OCI-LY1 (cell line): ENCODE results near the gene FAM114A1.
"Not testable (repeated sequence)": the region's sequence is repeated elsewhere in the genome, so short reads cannot be mapped to it uniquely, and the experiment has no call there.

Experiments used
- H2AFZ ChIP-seq: fragments of 200-600 bp; sonication (generic), shearing (Covaris generic); 2 replicates; pipeline ENCODE4 v1.6.0; 2014; ENCODE audit warnings: antibody characterized with exemption, mild to moderate bottlenecking, low read length
- H3F3A ChIP-seq: fragments of 200-600 bp; sonication (generic), shearing (Covaris generic); 2 replicates; pipeline ENCODE4 v1.6.0; 2014; ENCODE audit warnings: mild to moderate bottlenecking, antibody characterized with exemption, low read length, moderate library complexity; ENCODE audit not compliant: insufficient read depth
- H3K27ac ChIP-seq: fragments of 200-600 bp; sonication (generic); 2 replicates; pipeline ENCODE4 v1.5.1; 2014; ENCODE audit warnings: low read length, mixed run types, mild to moderate bottlenecking, low read depth; ENCODE audit not compliant: poor library complexity, severe bottlenecking
- H3K27me3 ChIP-seq: fragments of 200-600 bp; sonication (generic); 2 replicates; pipeline ENCODE4 v1.6.0; 2014; ENCODE audit warnings: antibody characterized with exemption, mild to moderate bottlenecking, low read length, moderate library complexity; ENCODE audit not compliant: insufficient read depth
- H3K36me3 ChIP-seq: fragments of 200-600 bp; sonication (generic); 2 replicates; pipeline ENCODE4 v1.6.1; 2014; ENCODE audit warnings: mild to moderate bottlenecking, antibody characterized with exemption, low read length, moderate library complexity, mixed read lengths; ENCODE audit not compliant: insufficient read depth
- H3K4me1 ChIP-seq: fragments of 200-600 bp; sonication (generic); 2 replicates; pipeline ENCODE4 v1.5.1; 2014; ENCODE audit warnings: mild to moderate bottlenecking, low read length, moderate library complexity; ENCODE audit not compliant: insufficient read depth, severe bottlenecking
- H3K4me2 ChIP-seq: fragments of 200-600 bp; sonication (generic), shearing (Covaris generic); 2 replicates; pipeline ENCODE4 v1.6.1; 2014; ENCODE audit warnings: low read length
- H3K4me3 ChIP-seq: fragments of 200-600 bp; sonication (generic); 2 replicates; pipeline ENCODE4 v1.5.1; 2014; ENCODE audit warnings: low read length, low read depth, mild to moderate bottlenecking, mixed read lengths; ENCODE audit not compliant: poor library complexity, severe bottlenecking
- H3K79me2 ChIP-seq: fragments of 200-600 bp; shearing (Covaris generic); 2 replicates; pipeline ENCODE4 v1.6.1; 2016; ENCODE audit warnings: mixed run types, low read length, mixed read lengths; ENCODE audit not compliant: insufficient read depth
- H3K9ac ChIP-seq: fragments of 200-600 bp; sonication (generic), shearing (Covaris generic); 2 replicates; pipeline ENCODE4 v1.6.1; 2014; ENCODE audit warnings: mild to moderate bottlenecking, low read length, mixed read lengths
- H3K9me2 ChIP-seq: fragments of 200-600 bp; sonication (generic), shearing (Covaris generic); 2 replicates; pipeline ENCODE4 v1.6.1; 2014; ENCODE audit warnings: low read depth, mild to moderate bottlenecking, low read length, mixed read lengths
- H3K9me3 ChIP-seq: fragments of 200-600 bp; shearing (Covaris generic); 2 replicates; pipeline ENCODE4 v1.6.1; 2014; ENCODE audit warnings: low read length, mixed read lengths
- H4K20me1 ChIP-seq: fragments of 200-600 bp; sonication (generic), shearing (Covaris generic); 2 replicates; pipeline ENCODE4 v1.6.0; 2016; ENCODE audit warnings: mild to moderate bottlenecking, low read length; ENCODE audit not compliant: insufficient read depth
- CTCF ChIP-seq: fragments of 200-600 bp; sonication (generic), shearing (Covaris generic); IDR thresholded peaks from 2 replicates; pipeline ENCODE4 v1.5.1; 2017; ENCODE audit warnings: mild to moderate bottlenecking, antibody characterized with exemption, low read length, moderate library complexity, mixed read lengths
- EZH2 ChIP-seq: fragments of 200-600 bp; sonication (generic), shearing (Covaris generic); IDR thresholded peaks from 2 replicates; pipeline ENCODE4 v1.8.0; 2017; ENCODE audit warnings: borderline replicate concordance, mixed run types, mild to moderate bottlenecking, antibody characterized with exemption, low read length, moderate library complexity, mixed read lengths

Gene FAM114A1

GRCh38 chr4:38987491-38987890 is 119.9 kb downstream of the FAM114A1 start:
- Histone ChIP-seq H3K79me2 (no peaks in the 10 kb centered on the region), H3K27ac (peak overlapping the region; percentile 20), H3K9ac (no peak overlapping the region), H3K27me3 (no peaks in the 10 kb centered on the region), H3K9me2 (no peaks in the 10 kb centered on the region), H2AFZ (no peak overlapping the region), H3K4me1 (peaks cover 37% of the 10 kb centered on the region), H3F3A (no peaks in the 10 kb centered on the region), H3K36me3 (peaks cover 74% of the 10 kb centered on the region), H3K4me3 (no peak overlapping the region), H3K9me3 (no peaks in the 10 kb centered on the region), H3K4me2 (no peak overlapping the region), H4K20me1 (no peaks in the 10 kb centered on the region)
- TF ChIP-seq EZH2 (no peak), CTCF (no peak)

GRCh38 chr4:38988353-38988752 is 120.7 kb downstream of the FAM114A1 start:
- H3F3A ChIP-seq, H3K9me2 ChIP-seq, H3K79me2 ChIP-seq, H3K9ac ChIP-seq, H3K27ac ChIP-seq, H3K4me2 ChIP-seq, H4K20me1 ChIP-seq, H3K27me3 ChIP-seq, H3K9me3 ChIP-seq, H2AFZ ChIP-seq, H3K4me3 ChIP-seq: not testable (repeated sequence)
- peaks cover 70% of the 10 kb centered on the region for H3K36me3 ChIP-seq
- peaks cover 37% of the 10 kb centered on the region for H3K4me1 ChIP-seq

GRCh38 chr4:38989487-38989886 is 121.9 kb downstream of the FAM114A1 start:
- no peak overlapping the region for H2AFZ ChIP-seq
- no peaks in the 10 kb centered on the region for H3K27me3 ChIP-seq
- H4K20me1 ChIP-seq = no peaks in the 10 kb centered on the region
- no peaks in the 10 kb centered on the region for H3K79me2 ChIP-seq
- no peak overlapping the region for H3K4me3 ChIP-seq
- no peaks in the 10 kb centered on the region for H3K9me3 ChIP-seq
- H3K9ac ChIP-seq = no peak overlapping the region
- H3K4me1 ChIP-seq = peaks cover 36% of the 10 kb centered on the region
- H3K36me3 ChIP-seq = peaks cover 70% of the 10 kb centered on the region
- no peak overlapping the region for H3K4me2 ChIP-seq
- no peak overlapping the region for H3K27ac ChIP-seq
- no peak for TF ChIP-seq EZH2
- no peak for TF ChIP-seq CTCF
- no peaks in the 10 kb centered on the region for H3K9me2 ChIP-seq
- H3F3A ChIP-seq = no peaks in the 10 kb centered on the region

GRCh38 chr4:38990241-38990640 is 122.6 kb downstream of the FAM114A1 start:
- Histone ChIP-seq H3F3A (no peaks in the 10 kb centered on the region), H3K9me2 (no peaks in the 10 kb centered on the region), H3K4me3 (no peak overlapping the region), H3K9me3 (no peaks in the 10 kb centered on the region), H2AFZ (no peak overlapping the region), H4K20me1 (no peaks in the 10 kb centered on the region), H3K36me3 (peaks cover 71% of the 10 kb centered on the region), H3K27ac (no peak overlapping the region), H3K4me1 (peaks cover 29% of the 10 kb centered on the region), H3K4me2 (no peak overlapping the region), H3K27me3 (no peaks in the 10 kb centered on the region), H3K9ac (no peak overlapping the region), H3K79me2 (no peaks in the 10 kb centered on the region)
- no peak for TF ChIP-seq CTCF
- no peak for TF ChIP-seq EZH2
